HCT116 (cell line): ENCODE measurements around the gene USP28. TPM values are rescaled to one million over a fixed set of nuclear protein-coding genes. Genes with fewer than 3 reads are reported as not detected.
"Not testable (repeated sequence)": the region's sequence is repeated elsewhere in the genome, so short reads cannot be mapped to it uniquely, and the experiment has no call there.

Experiments used
- ATAC-seq: fragments of 200-7000 bp; cut with Tn5 transposase; 2 replicates; pipeline ENCODE4 v1.9.1; 2020; ENCODE audit warnings: mild to moderate bottlenecking, moderate library complexity
- BruUV-seq: library from RNA; stranded (reverse); fragments of 400-500 nt; replicated peaks from 2 replicates; lab custom pipeline; 2021; lab: Mats Ljungman, UMichigan
- CTCF ChIA-PET: fragments of 300-600 bp; sonication (Branson Sonifier 250); formaldehyde crosslinking; loops from one replicate; lab custom pipeline; 2021; ENCODE audit warnings: antibody characterized with exemption; lab: Charles Lee
- POLR2A ChIA-PET: fragments of 300-600, 350-600 bp; sonication (Branson Sonifier 250); formaldehyde crosslinking; loops from one replicate; lab custom pipeline; 2021; ENCODE audit warnings: antibody characterized with exemption; lab: Charles Lee
- RAD21 ChIA-PET, 2 experiments: fragments of 300-600 bp; sonication (Branson Sonifier 250); formaldehyde crosslinking; loops; one replicate each; lab custom pipeline; 2023; ENCODE audit warnings: low total read pairs in 2 of 2; ENCODE audit not compliant: uncharacterized antibody in 2 of 2, unreplicated experiment in 2 of 2, low non-redundant PET in 1 of 2; lab: Charles Lee
- DNase-seq: peaks from one replicate; pipeline ENCODE4 v3.0.0-alpha.2; 2010; ENCODE audit warnings: low read depth, low spot score
- H2AFZ ChIP-seq: fragments of 200-600 bp; shearing (Covaris generic), sonication (generic); 2 replicates; pipeline ENCODE4 v1.6.1; 2017; ENCODE audit warnings: low read depth, mixed run types, mixed read lengths, antibody characterized with exemption, low read length; ENCODE audit not compliant: poor library complexity, severe bottlenecking
- H3K27ac ChIP-seq: 2 replicates; pipeline ENCODE4 v1.5.1; 2012; ENCODE audit warnings: low read depth, low read length
- H3K27me3 ChIP-seq: fragments of 200-600 bp; sonication (generic); 2 replicates; pipeline ENCODE4 v1.6.1; 2016; ENCODE audit warnings: mixed run types, low read length, mixed read lengths; ENCODE audit not compliant: insufficient read depth
- H3K36me3 ChIP-seq, 2 experiments: fragments of 200-500 bp in 1 of 2; fragments of 200-600 bp in 1 of 2; sonication (Bioruptor generic) in 1 of 2; sonication (generic) in 1 of 2; 2 replicates each; pipeline versions ENCODE4 v1.5.1 to v1.6.1; 2014 to 2016; ENCODE audit warnings: low read length in 2 of 2, inconsistent platforms in 1 of 2, mixed read lengths in 1 of 2, mixed run types in 1 of 2; ENCODE audit not compliant: insufficient read depth in 2 of 2, control insufficient read depth in 1 of 2
- H3K4me1 ChIP-seq, 2 experiments: fragments of 200-600 bp in 1 of 2; sonication (generic) in 1 of 2; 2 replicates each; pipeline versions ENCODE4 v1.5.1 to v1.6.1; 2012 to 2017; ENCODE audit warnings: low read length in 2 of 2, inconsistent platforms in 1 of 2, mild to moderate bottlenecking in 1 of 2, mixed read lengths in 1 of 2, mixed run types in 1 of 2, moderate library complexity in 1 of 2; ENCODE audit not compliant: insufficient read depth in 2 of 2, control insufficient read depth in 1 of 2
- H3K4me2 ChIP-seq: fragments of 200-600 bp; sonication (generic); 2 replicates; pipeline ENCODE4 v1.6.1; 2017; ENCODE audit warnings: mixed run types, low read length, mixed read lengths
- H3K4me3 ChIP-seq, 2 experiments: fragments of 200-600 bp in 1 of 2; sonication (generic) in 1 of 2; replicated peaks in 1 of 2; 2 replicates each; pipeline ENCODE4 v1.5.1; 2011 to 2016; ENCODE audit warnings: low read length in 2 of 2, control low read depth in 1 of 2, low read depth in 1 of 2, mild to moderate bottlenecking in 1 of 2, mixed read lengths in 1 of 2, mixed run types in 1 of 2
- H3K79me2 ChIP-seq: fragments of 200-600 bp; sonication (generic); 2 replicates; pipeline ENCODE4 v1.6.1; 2017; ENCODE audit warnings: mild to moderate bottlenecking, mixed run types, low read length, moderate library complexity, mixed read lengths; ENCODE audit not compliant: insufficient read depth
- H3K9ac ChIP-seq: fragments of 200-600 bp; sonication (generic); 2 replicates; pipeline ENCODE4 v1.6.1; 2016; ENCODE audit warnings: low read length, mixed read lengths
- H3K9me2 ChIP-seq: fragments of 200-600 bp; sonication (generic), shearing (Covaris generic); 2 replicates; pipeline ENCODE4 v1.6.1; 2017; ENCODE audit warnings: mixed run types, mild to moderate bottlenecking, moderate library complexity; ENCODE audit not compliant: insufficient read depth
- H3K9me3 ChIP-seq, 2 experiments: fragments of 200-500 bp in 1 of 2; fragments of 200-600 bp in 1 of 2; sonication (Bioruptor generic) in 1 of 2; sonication (generic) in 1 of 2; 2 replicates each; pipeline ENCODE4 v1.6.1; 2014 to 2017; ENCODE audit warnings: low read length in 2 of 2, mixed read lengths in 2 of 2, inconsistent platforms in 1 of 2, low read depth in 1 of 2, mild to moderate bottlenecking in 1 of 2, mixed run types in 1 of 2, moderate library complexity in 1 of 2; ENCODE audit not compliant: control insufficient read depth in 1 of 2, insufficient read depth in 1 of 2
- H4K20me1 ChIP-seq: fragments of 200-600 bp; sonication (generic), shearing (Covaris generic); 2 replicates; pipeline ENCODE4 v1.6.1; 2017; ENCODE audit warnings: mixed run types, mild to moderate bottlenecking, moderate library complexity; ENCODE audit not compliant: insufficient read depth
- CBX3 ChIP-seq: IDR thresholded peaks from 2 replicates; pipeline ENCODE4 v1.6.1; 2012; ENCODE audit warnings: low read depth
- EZH2 ChIP-seq: fragments of 200-600 bp; sonication (generic); IDR thresholded peaks from 2 replicates; pipeline ENCODE4 v1.6.1; 2017; ENCODE audit warnings: antibody characterized with exemption, mixed run types
- FOSL1 ChIP-seq: IDR thresholded peaks from 2 replicates; pipeline ENCODE4 v1.6.1; 2012; ENCODE audit warnings: low read depth
- POLR2A ChIP-seq: IDR thresholded peaks from 2 replicates; pipeline ENCODE4 v1.7.0; 2011; ENCODE audit warnings: borderline replicate concordance; ENCODE audit not compliant: insufficient read depth, insufficient read length; ENCODE audit errors: extremely low read depth
- SIN3A ChIP-seq: IDR thresholded peaks from 2 replicates; pipeline ENCODE4 v1.6.1; 2012; ENCODE audit warnings: low read depth
- YY1 ChIP-seq: IDR thresholded peaks from 2 replicates; pipeline ENCODE4 v1.6.1; 2011; ENCODE audit warnings: low read length, low read depth, moderate library complexity, mild to moderate bottlenecking; ENCODE audit not compliant: insufficient replicate concordance; ENCODE audit errors: extremely low read depth
- ZNF274 ChIP-seq: fragments of 200-500 bp; sonication (Bioruptor generic); IDR thresholded peaks from 2 replicates; pipeline ENCODE4 v1.6.1; 2014; ENCODE audit warnings: mild to moderate bottlenecking, low read depth, low read length, inconsistent platforms
- intact Hi-C: fragments of 100-400 bp; cut with micrococcal nuclease; formaldehyde crosslinking; loops from 2 replicates; pipeline ENCODE4 v1.10.0; 2022
- total RNA-seq: library from RNA; stranded (reverse); gene quantifications from one replicate; pipeline ENCODE4 v1.2.1, GENCODE V29; 2021; ENCODE audit not compliant: unreplicated experiment
- TF ChIP-seq, protein P1 (sequence below), 3 experiments: fragments of 200-600 bp in 1 of 3; sonication (generic) in 1 of 3; IDR thresholded peaks in 2 of 3; conservative IDR thresholded peaks in 1 of 3; 2 replicates each; pipeline ENCODE4 v1.5.1; 2012 to 2017; ENCODE audit warnings: low read depth in 2 of 3, low read length in 2 of 3, antibody characterized with exemption in 1 of 3, borderline replicate concordance in 1 of 3, control low read depth in 1 of 3, mild to moderate bottlenecking in 1 of 3, mixed read lengths in 1 of 3, mixed run types in 1 of 3, moderate library complexity in 1 of 3; ENCODE audit not compliant: insufficient read depth in 1 of 3
- TF ChIP-seq, protein P2 (sequence below): IDR thresholded peaks from 2 replicates; pipeline ENCODE4 v1.6.1; 2011; ENCODE audit warnings: mild to moderate bottlenecking, low read length, moderate library complexity; ENCODE audit not compliant: insufficient replicate concordance; ENCODE audit errors: extremely low read depth
- TF ChIP-seq, protein P3 (sequence below): IDR thresholded peaks from 2 replicates; pipeline ENCODE4 v1.6.1; 2012

Gene USP28
- total RNA-seq, 1 experiment from 2014 or later = 23.5 TPM

DNA sequence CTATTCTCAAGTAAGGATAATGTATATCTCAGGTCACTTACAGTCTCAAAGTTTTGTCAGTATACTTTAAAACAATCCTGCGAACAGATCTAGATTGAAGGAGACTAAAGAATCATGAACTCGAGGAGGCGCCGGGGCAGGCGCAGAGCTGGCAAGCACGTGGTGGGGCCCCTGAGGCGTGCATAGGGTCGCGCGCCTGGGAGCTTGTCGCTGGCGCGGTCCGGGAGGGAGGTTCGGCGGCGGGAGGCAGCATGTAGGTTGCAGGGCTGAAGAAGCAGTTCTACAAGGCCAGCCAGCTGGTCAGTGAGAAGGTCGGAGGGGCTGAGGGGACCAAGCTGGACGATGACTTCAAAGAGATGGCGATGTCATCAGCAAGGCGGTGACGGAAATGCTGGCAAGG is 86.4 kb downstream of the USP28 start:
- H3K9me3 ChIP-seq, H3K27ac ChIP-seq, H3K9ac ChIP-seq, DNase-seq, H3K9me2 ChIP-seq, H3K4me3 ChIP-seq, POLR2A ChIA-PET, H2AFZ ChIP-seq, RAD21 ChIA-PET, ATAC-seq, intact Hi-C loops, H3K4me1 ChIP-seq, CTCF ChIA-PET, H3K27me3 ChIP-seq, H4K20me1 ChIP-seq, H3K36me3 ChIP-seq, BruUV-seq, H3K4me2 ChIP-seq, H3K79me2 ChIP-seq: not testable (repeated sequence)

DNA sequence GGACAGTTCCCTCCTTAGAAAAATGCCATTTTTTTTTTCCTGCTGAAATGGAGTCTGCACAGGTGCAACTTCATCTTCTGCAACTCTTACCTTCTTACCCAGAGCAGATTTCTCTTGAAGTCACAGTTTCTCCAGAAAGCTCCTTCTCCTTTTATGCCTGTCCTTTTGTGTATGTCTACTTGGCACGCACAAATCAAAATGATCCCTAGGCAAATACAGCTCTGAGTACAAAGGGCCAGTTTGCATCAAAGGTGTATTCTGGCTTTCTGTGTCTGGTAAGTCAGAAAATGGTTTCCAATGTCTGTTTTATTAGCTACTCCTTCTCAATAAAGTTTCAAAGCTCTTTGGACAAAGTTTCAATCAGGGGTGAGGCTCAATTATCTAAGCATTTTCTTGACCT is 93.2 kb downstream of the USP28 start:
- RAD21 ChIA-PET = no interaction called here

More for the DNA sequence above, 93.2 kb downstream of the USP28 start:
- intact Hi-C loops = no loop called here
- POLR2A ChIA-PET = no interaction called here
- no peaks in the 10 kb centered on the region for H4K20me1 ChIP-seq
- H3K9me2 ChIP-seq = no peaks in the 10 kb centered on the region
- ATAC-seq = no peak
- TF ChIP-seq FOSL1 (no peak), EZH2 (no peak), POLR2A (no peak), ZNF274 (no peak), YY1 (no peak), CBX3 (no peak), SIN3A (no peak)
- TF ChIP-seq, protein P1, sequence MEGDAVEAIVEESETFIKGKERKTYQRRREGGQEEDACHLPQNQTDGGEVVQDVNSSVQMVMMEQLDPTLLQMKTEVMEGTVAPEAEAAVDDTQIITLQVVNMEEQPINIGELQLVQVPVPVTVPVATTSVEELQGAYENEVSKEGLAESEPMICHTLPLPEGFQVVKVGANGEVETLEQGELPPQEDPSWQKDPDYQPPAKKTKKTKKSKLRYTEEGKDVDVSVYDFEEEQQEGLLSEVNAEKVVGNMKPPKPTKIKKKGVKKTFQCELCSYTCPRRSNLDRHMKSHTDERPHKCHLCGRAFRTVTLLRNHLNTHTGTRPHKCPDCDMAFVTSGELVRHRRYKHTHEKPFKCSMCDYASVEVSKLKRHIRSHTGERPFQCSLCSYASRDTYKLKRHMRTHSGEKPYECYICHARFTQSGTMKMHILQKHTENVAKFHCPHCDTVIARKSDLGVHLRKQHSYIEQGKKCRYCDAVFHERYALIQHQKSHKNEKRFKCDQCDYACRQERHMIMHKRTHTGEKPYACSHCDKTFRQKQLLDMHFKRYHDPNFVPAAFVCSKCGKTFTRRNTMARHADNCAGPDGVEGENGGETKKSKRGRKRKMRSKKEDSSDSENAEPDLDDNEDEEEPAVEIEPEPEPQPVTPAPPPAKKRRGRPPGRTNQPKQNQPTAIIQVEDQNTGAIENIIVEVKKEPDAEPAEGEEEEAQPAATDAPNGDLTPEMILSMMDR (IDR thresholded peaks at IDR 0.05 in 2 of 3, conservative IDR thresholded peaks at IDR 0.05 in 1 of 3; ENCODE audit: borderline replicate concordance in 1 of 3, insufficient read depth in 1 of 3, low read depth in 2 of 3, low read length in 2 of 3) = no peak
- TF ChIP-seq, protein P2, sequence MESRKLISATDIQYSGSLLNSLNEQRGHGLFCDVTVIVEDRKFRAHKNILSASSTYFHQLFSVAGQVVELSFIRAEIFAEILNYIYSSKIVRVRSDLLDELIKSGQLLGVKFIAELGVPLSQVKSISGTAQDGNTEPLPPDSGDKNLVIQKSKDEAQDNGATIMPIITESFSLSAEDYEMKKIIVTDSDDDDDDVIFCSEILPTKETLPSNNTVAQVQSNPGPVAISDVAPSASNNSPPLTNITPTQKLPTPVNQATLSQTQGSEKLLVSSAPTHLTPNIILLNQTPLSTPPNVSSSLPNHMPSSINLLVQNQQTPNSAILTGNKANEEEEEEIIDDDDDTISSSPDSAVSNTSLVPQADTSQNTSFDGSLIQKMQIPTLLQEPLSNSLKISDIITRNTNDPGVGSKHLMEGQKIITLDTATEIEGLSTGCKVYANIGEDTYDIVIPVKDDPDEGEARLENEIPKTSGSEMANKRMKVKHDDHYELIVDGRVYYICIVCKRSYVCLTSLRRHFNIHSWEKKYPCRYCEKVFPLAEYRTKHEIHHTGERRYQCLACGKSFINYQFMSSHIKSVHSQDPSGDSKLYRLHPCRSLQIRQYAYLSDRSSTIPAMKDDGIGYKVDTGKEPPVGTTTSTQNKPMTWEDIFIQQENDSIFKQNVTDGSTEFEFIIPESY = no peak
- TF ChIP-seq, protein P3, sequence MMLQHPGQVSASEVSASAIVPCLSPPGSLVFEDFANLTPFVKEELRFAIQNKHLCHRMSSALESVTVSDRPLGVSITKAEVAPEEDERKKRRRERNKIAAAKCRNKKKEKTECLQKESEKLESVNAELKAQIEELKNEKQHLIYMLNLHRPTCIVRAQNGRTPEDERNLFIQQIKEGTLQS = no peak
- no peaks in the 10 kb centered on the region for H3K79me2 ChIP-seq
- H3K36me3 ChIP-seq = no peaks in the 10 kb centered on the region
- no peak overlapping the region for H3K9ac ChIP-seq
- H3K9me3 ChIP-seq = no peaks in the 10 kb centered on the region
- DNase-seq = no peak
- peaks cover 0 to 4% of the 10 kb centered on the region in 2 experiments; a peak in 1 of 4 replicates for H3K4me1 ChIP-seq
- H3K27ac ChIP-seq = no peak overlapping the region
- no TSS peak for BruUV-seq
- CTCF ChIA-PET = interaction anchor here (1.6 to 1.9 kb wide), 2 partner anchors 9 to 14 kb away, joined by 3 to 6 read pairs; partner anchors contain the start of gene ZW10
- H3K4me3 ChIP-seq = no peak overlapping the region
- H2AFZ ChIP-seq = no peak overlapping the region
- H3K4me2 ChIP-seq = no peak overlapping the region
- no peaks in the 10 kb centered on the region for H3K27me3 ChIP-seq
